DND-41 (cell line): ENCODE data around the gene COL13A1.

Source experiments
- EZH2 ChIP-seq: IDR thresholded peaks from 3 replicates; pipeline ENCODE4 v1.6.1; 2012; ENCODE audit warnings: borderline replicate concordance, low read depth, mild to moderate bottlenecking, moderate library complexity, low read length, inconsistent platforms; ENCODE audit not compliant: severe bottlenecking
- TF ChIP-seq, protein P1 (sequence below): IDR thresholded peaks from 2 replicates; pipeline ENCODE4 v1.5.1; 2012; ENCODE audit warnings: borderline replicate concordance, low read length, moderate library complexity, mild to moderate bottlenecking; ENCODE audit not compliant: poor library complexity, severe bottlenecking; ENCODE audit errors: extremely low read depth

DNA sequence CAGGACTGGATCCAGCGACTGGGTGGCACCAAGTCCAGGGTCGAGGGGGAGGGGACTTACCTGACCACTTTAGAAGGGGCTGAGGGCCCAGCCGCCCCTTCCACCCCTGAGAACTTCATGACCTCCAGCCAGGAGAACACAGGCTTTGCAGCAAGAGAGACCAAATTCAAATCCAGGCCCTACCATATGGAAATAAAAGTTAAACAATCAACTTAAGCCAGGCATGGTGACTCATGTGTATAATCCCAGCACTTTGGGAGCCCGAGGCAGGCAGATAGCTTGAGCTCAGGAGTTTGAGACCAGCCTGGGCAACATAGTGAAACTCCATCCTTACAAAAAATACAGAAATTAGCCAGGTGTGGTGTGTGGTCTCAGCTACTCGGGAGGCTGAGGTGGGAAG lies 61.9 kb downstream of the COL13A1 start:
- TF ChIP-seq, protein P1, sequence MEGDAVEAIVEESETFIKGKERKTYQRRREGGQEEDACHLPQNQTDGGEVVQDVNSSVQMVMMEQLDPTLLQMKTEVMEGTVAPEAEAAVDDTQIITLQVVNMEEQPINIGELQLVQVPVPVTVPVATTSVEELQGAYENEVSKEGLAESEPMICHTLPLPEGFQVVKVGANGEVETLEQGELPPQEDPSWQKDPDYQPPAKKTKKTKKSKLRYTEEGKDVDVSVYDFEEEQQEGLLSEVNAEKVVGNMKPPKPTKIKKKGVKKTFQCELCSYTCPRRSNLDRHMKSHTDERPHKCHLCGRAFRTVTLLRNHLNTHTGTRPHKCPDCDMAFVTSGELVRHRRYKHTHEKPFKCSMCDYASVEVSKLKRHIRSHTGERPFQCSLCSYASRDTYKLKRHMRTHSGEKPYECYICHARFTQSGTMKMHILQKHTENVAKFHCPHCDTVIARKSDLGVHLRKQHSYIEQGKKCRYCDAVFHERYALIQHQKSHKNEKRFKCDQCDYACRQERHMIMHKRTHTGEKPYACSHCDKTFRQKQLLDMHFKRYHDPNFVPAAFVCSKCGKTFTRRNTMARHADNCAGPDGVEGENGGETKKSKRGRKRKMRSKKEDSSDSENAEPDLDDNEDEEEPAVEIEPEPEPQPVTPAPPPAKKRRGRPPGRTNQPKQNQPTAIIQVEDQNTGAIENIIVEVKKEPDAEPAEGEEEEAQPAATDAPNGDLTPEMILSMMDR, result no peak
- TF ChIP-seq EZH2, result no peak
